ENCODE results near the gene MYO10.
"Not testable (repeated sequence)": the region's sequence is repeated elsewhere in the genome, so short reads cannot be mapped to it uniquely, and the experiment has no call there.

Gene MYO10

GRCh38 chr5:16936150-16936988 is at the start of gene MYO10:
Gene MYO10, minus strand, starts transcription at chr5:16936288. Its CDS starts 480 bp downstream, at chr5:16935808.
- DNase-seq = no peak

- not testable (repeated sequence) for DNase-seq
Measured at GRCh38 chr5:16985304-16985703, 49.2 kb upstream of the MYO10 start.

- no peak for DNase-seq
Measured at GRCh38 chr5:16983972-16984371, 47.9 kb upstream of the MYO10 start.

GRCh38 chr5:16983022-16983639 is 47.0 kb upstream of the MYO10 start:
- DNase-seq = no peak

GRCh38 chr5:16981700-16982099 is 45.6 kb upstream of the MYO10 start:
- no peak for DNase-seq

GRCh38 chr5:16980983-16981382 is 44.9 kb upstream of the MYO10 start:
- DNase-seq = no peak

GRCh38 chr5:16978296-16978695 is 42.2 kb upstream of the MYO10 start:
- DNase-seq = no peak

- no peak for DNase-seq
Measured at GRCh38 chr5:16976625-16977008, 40.5 kb upstream of the MYO10 start.

GRCh38 chr5:16975950-16976624 is 40.0 kb upstream of the MYO10 start:
- no peak for DNase-seq

GRCh38 chr5:16974981-16975380 is 38.9 kb upstream of the MYO10 start:
- no peak for DNase-seq

GRCh38 chr5:16970826-16971225 is 34.7 kb upstream of the MYO10 start:
- no peak for DNase-seq

- DNase-seq = no peak
Measured at GRCh38 chr5:16970260-16970659, 34.2 kb upstream of the MYO10 start.

- DNase-seq = no peak
Measured at GRCh38 chr5:16965581-16965980, 29.5 kb upstream of the MYO10 start.

- no peak for DNase-seq
Measured at GRCh38 chr5:16963821-16964220, 27.7 kb upstream of the MYO10 start.

GRCh38 chr5:16961131-16961530 is 25.0 kb upstream of the MYO10 start:
- DNase-seq = no peak

GRCh38 chr5:16957304-16958196 is 21.5 kb upstream of the MYO10 start:
- DNase-seq = no peak

GRCh38 chr5:16953729-16954128 is 17.6 kb upstream of the MYO10 start:
- no peak for DNase-seq

- DNase-seq = no peak
Measured at GRCh38 chr5:16952968-16953671, 17.0 kb upstream of the MYO10 start.

- DNase-seq = no peak
Measured at GRCh38 chr5:16946725-16947124, 10.6 kb upstream of the MYO10 start.

- DNase-seq = no peak
Measured at GRCh38 chr5:16944816-16945562, 8.9 kb upstream of the MYO10 start.
